Measurements from ENCODE around the gene KCNQ4. TPM values are rescaled to one million over a fixed set of nuclear protein-coding genes. Genes with fewer than 3 reads are reported as not detected.

Gene KCNQ4
- total and polyA plus RNA-seq, 10 of the 15 experiments (the other 5 are each of a cell fraction or from before 2014, with no cell fraction given) = 0.04 to 0.18 (median 0.08) TPM; not detected in 2

DNA sequence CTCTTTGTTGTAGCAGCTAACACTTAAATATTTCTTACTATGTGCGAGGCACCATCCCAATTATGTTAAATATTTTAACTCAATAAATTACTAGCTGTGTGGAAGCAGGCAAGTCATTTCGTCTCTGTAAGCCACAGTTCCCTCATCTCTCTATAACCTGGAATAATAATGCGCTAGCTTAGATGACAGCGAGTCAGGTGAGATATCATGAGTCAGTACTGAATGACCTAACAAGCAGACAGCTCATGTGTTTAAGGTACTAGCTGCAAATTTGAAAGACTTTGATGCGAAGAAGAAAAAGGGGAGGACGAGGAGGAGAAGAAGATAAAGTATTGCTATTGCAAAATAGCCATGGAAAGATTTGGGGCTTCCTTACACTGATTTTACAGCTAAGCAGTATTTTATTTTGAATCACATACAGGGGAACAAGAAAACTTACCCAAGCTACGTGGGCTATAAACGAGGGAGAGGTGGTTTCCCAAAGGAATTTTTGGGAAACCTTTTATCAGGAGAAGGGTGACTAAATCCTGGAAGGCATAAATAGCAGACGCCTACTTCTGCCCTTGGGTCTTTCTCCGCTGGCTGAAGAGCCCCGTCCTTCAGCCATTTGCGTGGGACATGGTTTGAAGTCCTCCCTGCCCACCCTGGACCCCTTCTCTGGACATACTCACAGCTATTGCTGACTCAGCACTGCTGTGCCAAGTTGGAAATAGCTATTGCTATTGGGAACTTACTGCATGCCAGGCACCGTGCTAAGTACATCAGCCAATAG is 69.7 kb downstream of the KCNQ4 start:
- ChIA-PET POLR2A (interaction anchor here (1.1 kb wide), 1 partner anchor 9 kb away, joined by 5 read pairs; the partner anchor contains the start of gene CITED4), CTCF (interaction anchor here (0.6 to 3.6 kb wide), 13 partner anchors 9 to 321 kb away, joined by 3 to 29 read pairs (median 5); partner anchors contain the start of gene CITED4), SMC1A (ENCODE audit: uncharacterized antibody, unreplicated experiment) (interaction anchor here (0.7 to 17.4 kb wide), 12 partner anchors 8 to 371 kb away, joined by 3 to 197 read pairs (median 4); partner anchors contain the start of genes CITED4 and ZNF684), RAD21 (ENCODE audit: unreplicated experiment) (interaction anchor here (1.2 to 3.1 kb wide), 5 partner anchors 79 to 161 kb away, joined by 3 to 13 read pairs (median 7); no protein-coding TSS in a partner anchor)
- no peak overlapping the region for H3K4me2 ChIP-seq (ENCODE audit: control insufficient read depth, insufficient read depth)
- intact Hi-C loops (cut with micrococcal nuclease; ENCODE audit: unreplicated experiment) = loop anchor here (5.0 kb wide), 2 partner anchors 186 to 226 kb away; partner anchors contain the start of gene RIMS3
- DNase-seq (ENCODE audit: low read depth, low spot score) (no peak), ATAC-seq (no peak), FAIRE-seq (no peak)
- no peak overlapping the region for H3K9ac ChIP-seq (ENCODE audit: control insufficient read depth, insufficient read depth, low read length)
- H3K4me3 ChIP-seq = no peak overlapping the region
- in situ Hi-C loops (cut with MboI) = no loop called here
- BruUV-seq (replicated peaks) = no TSS peak
- H3K27me3 ChIP-seq (replicated peaks in 1 of 2; ENCODE audit: control insufficient read depth in 2 of 2, insufficient read depth in 2 of 2, low read length in 1 of 2) = peaks cover 2% of the 10 kb centered on the region in 2 experiments; a peak in 3 of 4 replicates
- no peaks in the 10 kb centered on the region for H3K9me3 ChIP-seq (replicated peaks; ENCODE audit: control insufficient read depth, insufficient read depth, low read length)
- peaks cover 8% of the 10 kb centered on the region for H3K4me1 ChIP-seq (ENCODE audit: control insufficient read depth, insufficient read depth, low read length)
- no peak overlapping the region for H3K27ac ChIP-seq (ENCODE audit: control insufficient read depth, insufficient read depth)
- H3K79me2 ChIP-seq (ENCODE audit: control insufficient read depth, insufficient read depth, low read length) = no peaks in the 10 kb centered on the region
- H2AFZ ChIP-seq (ENCODE audit: control insufficient read depth, low read depth, low read length) = no peak overlapping the region
- no peaks in the 10 kb centered on the region for H3K36me3 ChIP-seq (ENCODE audit: control insufficient read depth in 2 of 2, insufficient read depth in 2 of 2, low read length in 1 of 2)
- 42% methylated on average over 13 of the region's 13 CpGs for WGBS (ENCODE audit: insufficient coverage, insufficient replicate concordance, low lambda C conversion rate, missing lambda C conversion rate)
- TF ChIP-seq CBX5 (IDR thresholded peaks at IDR 0.05; ENCODE audit: low read depth) (no peak), TBL1XR1 (IDR thresholded peaks at IDR 0.05; ENCODE audit: low read depth, low read length) (no peak), HDGF (IDR thresholded peaks at IDR 0.05) (no peak), RELB (IDR thresholded peaks at IDR 0.05; ENCODE audit: low read depth) (no peak), POU2F2 (IDR thresholded peaks at IDR 0.05; ENCODE audit: borderline replicate concordance, low read depth, low read length) (no peak), GABPA (IDR thresholded peaks at IDR 0.05; ENCODE audit: low read depth) (no peak), MXI1 (IDR thresholded peaks at IDR 0.05; ENCODE audit: low read depth, low read length) (no peak), HDAC2 (IDR thresholded peaks at IDR 0.05) (no peak), RCOR1 (conservative IDR thresholded peaks at IDR 0.05; ENCODE audit: low read depth, low read length) (no peak), ZSCAN29 (IDR thresholded peaks at IDR 0.05) (no peak), DPF2 (IDR thresholded peaks at IDR 0.05) (no peak)
- TF ChIP-seq, protein P1, sequence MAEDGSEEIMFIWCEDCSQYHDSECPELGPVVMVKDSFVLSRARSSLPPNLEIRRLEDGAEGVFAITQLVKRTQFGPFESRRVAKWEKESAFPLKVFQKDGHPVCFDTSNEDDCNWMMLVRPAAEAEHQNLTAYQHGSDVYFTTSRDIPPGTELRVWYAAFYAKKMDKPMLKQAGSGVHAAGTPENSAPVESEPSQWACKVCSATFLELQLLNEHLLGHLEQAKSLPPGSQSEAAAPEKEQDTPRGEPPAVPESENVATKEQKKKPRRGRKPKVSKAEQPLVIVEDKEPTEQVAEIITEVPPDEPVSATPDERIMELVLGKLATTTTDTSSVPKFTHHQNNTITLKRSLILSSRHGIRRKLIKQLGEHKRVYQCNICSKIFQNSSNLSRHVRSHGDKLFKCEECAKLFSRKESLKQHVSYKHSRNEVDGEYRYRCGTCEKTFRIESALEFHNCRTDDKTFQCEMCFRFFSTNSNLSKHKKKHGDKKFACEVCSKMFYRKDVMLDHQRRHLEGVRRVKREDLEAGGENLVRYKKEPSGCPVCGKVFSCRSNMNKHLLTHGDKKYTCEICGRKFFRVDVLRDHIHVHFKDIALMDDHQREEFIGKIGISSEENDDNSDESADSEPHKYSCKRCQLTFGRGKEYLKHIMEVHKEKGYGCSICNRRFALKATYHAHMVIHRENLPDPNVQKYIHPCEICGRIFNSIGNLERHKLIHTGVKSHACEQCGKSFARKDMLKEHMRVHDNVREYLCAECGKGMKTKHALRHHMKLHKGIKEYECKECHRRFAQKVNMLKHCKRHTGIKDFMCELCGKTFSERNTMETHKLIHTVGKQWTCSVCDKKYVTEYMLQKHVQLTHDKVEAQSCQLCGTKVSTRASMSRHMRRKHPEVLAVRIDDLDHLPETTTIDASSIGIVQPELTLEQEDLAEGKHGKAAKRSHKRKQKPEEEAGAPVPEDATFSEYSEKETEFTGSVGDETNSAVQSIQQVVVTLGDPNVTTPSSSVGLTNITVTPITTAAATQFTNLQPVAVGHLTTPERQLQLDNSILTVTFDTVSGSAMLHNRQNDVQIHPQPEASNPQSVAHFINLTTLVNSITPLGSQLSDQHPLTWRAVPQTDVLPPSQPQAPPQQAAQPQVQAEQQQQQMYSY (CRISPR knock-in tag; IDR thresholded peaks at IDR 0.05) = no peak
- TF ChIP-seq, protein P2, sequence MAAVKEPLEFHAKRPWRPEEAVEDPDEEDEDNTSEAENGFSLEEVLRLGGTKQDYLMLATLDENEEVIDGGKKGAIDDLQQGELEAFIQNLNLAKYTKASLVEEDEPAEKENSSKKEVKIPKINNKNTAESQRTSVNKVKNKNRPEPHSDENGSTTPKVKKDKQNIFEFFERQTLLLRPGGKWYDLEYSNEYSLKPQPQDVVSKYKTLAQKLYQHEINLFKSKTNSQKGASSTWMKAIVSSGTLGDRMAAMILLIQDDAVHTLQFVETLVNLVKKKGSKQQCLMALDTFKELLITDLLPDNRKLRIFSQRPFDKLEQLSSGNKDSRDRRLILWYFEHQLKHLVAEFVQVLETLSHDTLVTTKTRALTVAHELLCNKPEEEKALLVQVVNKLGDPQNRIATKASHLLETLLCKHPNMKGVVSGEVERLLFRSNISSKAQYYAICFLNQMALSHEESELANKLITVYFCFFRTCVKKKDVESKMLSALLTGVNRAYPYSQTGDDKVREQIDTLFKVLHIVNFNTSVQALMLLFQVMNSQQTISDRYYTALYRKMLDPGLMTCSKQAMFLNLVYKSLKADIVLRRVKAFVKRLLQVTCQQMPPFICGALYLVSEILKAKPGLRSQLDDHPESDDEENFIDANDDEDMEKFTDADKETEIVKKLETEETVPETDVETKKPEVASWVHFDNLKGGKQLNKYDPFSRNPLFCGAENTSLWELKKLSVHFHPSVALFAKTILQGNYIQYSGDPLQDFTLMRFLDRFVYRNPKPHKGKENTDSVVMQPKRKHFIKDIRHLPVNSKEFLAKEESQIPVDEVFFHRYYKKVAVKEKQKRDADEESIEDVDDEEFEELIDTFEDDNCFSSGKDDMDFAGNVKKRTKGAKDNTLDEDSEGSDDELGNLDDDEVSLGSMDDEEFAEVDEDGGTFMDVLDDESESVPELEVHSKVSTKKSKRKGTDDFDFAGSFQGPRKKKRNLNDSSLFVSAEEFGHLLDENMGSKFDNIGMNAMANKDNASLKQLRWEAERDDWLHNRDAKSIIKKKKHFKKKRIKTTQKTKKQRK (IDR thresholded peaks at IDR 0.05; ENCODE audit: low read depth, low read length) = no peak
- H4K20me1 ChIP-seq (ENCODE audit: control insufficient read depth, insufficient read depth) = no peaks in the 10 kb centered on the region

Measured in GM12878 (cell line).